NCI-H1694 (cell line): ENCODE data around the gene STAU1.
A peak's percentile ranks its signal among the peaks of the same experiment; 100 is the strongest.
"Not testable (repeated sequence)": the region's sequence is repeated elsewhere in the genome, so short reads cannot be mapped to it uniquely, and the experiment has no call there.

Experiments
- DNase-seq: peaks from one replicate; lab custom pipeline; 2025; lab: John Stamatoyannopoulos, UW

The STAU1 gene, protein sequence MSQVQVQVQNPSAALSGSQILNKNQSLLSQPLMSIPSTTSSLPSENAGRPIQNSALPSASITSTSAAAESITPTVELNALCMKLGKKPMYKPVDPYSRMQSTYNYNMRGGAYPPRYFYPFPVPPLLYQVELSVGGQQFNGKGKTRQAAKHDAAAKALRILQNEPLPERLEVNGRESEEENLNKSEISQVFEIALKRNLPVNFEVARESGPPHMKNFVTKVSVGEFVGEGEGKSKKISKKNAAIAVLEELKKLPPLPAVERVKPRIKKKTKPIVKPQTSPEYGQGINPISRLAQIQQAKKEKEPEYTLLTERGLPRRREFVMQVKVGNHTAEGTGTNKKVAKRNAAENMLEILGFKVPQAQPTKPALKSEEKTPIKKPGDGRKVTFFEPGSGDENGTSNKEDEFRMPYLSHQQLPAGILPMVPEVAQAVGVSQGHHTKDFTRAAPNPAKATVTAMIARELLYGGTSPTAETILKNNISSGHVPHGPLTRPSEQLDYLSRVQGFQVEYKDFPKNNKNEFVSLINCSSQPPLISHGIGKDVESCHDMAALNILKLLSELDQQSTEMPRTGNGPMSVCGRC

GRCh38 chr20:49187851-49188641, at the start of gene STAU1:
TSS of gene STAU1 (minus strand) at chr20:49188334. CDS start at chr20:49166201, 22,133 bp downstream.
- DNase-seq: peak; percentile 72

DNA sequence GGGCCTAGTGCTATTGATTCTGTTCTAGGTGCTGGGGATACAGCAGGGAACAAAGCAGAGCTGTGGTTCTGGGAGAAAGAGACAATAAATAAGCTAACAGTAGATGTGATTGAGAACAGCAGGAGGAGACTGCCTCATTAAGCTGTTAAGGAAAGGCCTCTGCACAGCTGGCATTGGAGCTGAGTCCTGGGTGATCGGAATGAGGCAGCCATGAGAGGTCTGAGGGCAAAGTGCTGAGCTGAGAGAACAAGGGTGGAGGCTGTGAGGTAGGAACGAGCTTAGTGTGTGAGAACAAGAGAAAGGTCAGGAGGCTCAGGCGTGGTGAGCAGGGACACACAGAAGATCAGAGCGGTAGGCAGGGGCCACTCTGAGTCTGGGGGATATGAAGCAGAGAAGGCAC, 49.4 kb upstream of the STAU1 start:
- peak; percentile 3 for DNase-seq

DNA sequence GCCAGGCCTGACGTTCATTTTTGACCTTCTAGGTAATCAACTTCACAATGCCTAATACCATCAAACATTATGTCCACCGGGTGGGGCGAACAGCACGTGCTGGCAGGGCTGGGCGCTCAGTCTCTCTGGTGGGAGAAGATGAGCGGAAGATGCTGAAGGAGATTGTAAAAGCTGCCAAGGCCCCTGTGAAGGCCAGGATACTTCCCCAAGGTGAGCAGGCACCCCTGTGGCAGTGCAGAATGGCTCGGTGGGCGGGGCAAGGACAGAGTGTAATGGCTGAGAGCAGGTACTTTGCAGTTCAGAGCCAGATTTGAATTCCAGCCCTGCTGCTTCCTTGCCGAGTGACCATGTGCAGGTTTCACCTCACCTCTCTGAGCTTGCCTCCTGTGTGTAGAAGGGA, 48.2 kb upstream of the STAU1 start:
- DNase-seq: no peak

GRCh38 chr20:49234831-49235230, 46.7 kb upstream of the STAU1 start:
- no peak for DNase-seq

DNA sequence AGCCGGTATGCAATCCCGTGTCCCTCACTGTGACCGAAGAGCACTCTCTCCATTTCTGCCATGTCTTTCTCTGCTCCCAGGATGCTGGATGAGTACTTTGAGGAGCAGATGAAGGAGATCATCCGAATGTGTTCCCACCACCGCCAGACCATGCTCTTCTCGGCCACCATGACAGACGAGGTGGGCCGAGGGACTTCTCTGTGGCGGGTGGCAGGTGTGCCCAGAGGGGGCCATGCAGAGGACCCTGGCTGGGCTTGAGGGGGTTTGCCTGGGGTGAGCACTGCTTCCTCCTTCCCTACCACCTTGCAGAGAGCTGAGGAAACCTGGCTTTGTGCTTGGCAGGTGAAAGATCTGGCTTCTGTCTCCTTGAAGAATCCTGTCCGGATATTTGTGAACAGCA, 45.1 kb upstream of the STAU1 start:
- no peak for DNase-seq

DNA sequence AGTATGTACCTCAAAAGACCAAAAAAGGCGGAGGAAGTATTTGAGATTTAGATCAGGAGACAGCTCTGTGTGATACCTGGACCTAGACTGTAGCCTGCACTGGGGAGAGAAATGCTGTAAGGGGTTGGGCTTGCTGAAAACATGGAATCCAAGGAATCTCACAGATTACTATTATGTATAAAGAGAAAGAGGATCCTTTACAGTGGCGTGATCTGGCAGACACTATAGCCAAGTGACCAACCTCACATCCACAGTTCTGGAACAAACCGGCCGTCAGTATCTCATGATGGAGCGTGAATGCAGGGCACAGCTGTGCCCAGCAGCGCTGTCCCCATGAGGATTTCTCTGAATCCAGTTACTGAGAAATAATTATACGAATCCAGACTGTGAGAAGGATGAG, 43.3 kb upstream of the STAU1 start:
- no peak for DNase-seq

- peak; percentile 24 for DNase-seq
Measured at GRCh38 chr20:49230561-49231133, 42.5 kb upstream of the STAU1 start.

DNA sequence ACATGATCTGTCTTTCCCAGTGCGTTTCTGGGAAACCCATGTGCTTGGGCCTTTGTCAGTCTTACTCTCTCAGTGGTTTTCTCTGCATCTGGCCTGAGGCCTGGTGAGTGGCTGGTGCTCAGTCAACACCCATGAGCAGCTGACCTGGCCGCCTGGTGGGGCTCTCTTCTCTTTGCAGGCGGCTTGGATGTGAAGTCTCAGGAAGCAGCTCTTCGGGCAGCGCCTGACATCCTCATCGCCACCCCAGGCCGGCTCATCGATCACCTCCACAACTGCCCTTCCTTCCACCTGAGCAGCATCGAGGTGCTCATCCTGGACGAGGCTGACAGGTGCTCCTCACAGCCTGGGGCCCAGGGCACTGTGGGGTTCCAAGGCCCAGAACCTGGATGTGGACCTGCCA, 41.9 kb upstream of the STAU1 start:
- DNase-seq: no peak

GRCh38 chr20:49229381-49229780, 41.2 kb upstream of the STAU1 start:
- DNase-seq: no peak

DNA sequence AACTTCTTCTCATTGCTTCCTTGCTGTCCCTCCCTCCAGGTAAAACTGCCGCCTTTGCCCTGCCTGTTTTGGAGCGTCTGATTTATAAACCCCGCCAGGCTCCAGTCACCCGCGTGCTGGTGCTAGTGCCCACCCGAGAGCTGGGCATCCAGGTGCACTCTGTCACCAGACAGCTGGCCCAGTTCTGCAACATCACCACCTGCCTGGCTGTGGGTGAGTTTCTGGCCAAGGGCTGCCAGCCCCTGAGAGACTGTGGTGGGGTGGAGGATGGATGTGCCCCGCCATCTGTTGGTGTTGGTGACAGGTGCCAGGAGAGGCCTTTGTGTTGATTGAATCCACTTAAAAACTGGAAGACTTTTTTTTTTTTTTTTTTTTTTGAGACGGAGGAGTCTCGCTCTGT, 40.5 kb upstream of the STAU1 start:
- peak; percentile 76 for DNase-seq

- DNase-seq: no peak
Measured at GRCh38 chr20:49225896-49226295, 37.8 kb upstream of the STAU1 start.

GRCh38 chr20:49219924-49220831, 32.0 kb upstream of the STAU1 start:
- no peak for DNase-seq

GRCh38 chr20:49219091-49219923, 31.2 kb upstream of the STAU1 start, which contains the start of gene DDX27:
TSS of gene DDX27 (plus strand) at chr20:49219416. CDS start at chr20:49219449, 33 bp downstream.
- peak; percentile 93 for DNase-seq

DNA sequence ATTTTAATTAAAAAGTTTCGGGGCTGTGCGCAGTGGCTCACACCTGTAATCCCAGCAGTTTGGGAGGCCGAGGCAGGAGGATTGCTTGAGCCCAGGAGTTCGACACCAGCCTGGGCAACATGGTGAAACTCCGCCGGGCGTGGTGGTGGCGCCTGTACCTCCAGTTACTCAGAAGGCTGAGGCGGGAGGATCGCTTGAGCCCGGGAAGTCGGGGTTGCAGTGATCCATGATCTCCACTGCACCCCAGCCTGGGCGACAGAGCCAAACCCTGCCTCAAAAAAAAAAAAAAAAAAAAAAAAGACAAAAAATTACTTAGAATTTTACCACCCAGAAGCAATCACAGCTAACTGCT, 30.6 kb upstream of the STAU1 start:
- not testable (repeated sequence) for DNase-seq

DNA sequence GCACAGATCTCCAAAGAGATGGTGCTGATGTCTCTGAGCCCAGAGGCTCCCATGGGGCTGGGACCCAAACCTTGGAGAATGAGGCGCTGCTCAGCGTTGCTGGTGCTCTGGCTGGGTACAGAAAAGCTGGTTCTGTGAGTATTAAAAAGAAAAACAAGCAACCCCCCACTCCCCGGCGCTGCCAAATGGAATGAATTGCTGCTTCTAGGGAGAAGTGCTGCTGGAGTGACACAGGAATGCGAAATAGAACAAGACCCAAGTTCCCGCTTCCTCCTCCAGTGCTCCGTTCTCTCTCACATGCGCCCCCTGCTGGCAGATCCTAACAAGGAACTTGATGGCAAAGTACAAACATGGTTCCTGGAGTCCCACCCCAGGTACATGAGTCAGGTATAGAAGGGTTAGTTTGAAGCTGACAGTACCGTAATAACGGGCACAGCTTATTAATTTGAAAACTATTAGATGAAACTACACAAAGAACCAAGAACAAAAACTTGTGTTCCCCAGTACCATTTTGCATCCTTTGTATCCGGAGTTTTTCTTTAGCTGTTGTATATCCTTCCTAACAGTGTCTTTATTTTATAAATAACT, 29.0 kb upstream of the STAU1 start:
- DNase-seq: peak; percentile 78

DNA sequence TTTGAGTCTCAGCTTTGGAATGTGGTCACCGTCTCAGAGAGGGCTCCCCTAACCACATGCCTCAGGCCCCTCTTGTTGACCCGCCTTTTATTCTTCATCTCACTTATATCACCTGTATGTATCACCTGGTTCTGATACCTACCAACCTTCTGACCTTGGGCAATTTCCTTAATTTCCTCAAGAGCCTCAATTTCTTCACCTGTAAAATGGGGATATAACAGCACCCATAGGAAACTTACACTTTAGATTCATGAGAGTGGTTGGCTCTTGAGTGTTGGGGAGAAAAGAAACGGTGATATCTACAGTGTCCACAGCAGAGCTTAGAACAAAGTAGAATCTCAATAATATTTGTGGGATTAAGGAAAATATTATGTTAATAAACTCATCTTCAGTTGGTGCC, 27.1 kb upstream of the STAU1 start:
- no peak for DNase-seq

DNA sequence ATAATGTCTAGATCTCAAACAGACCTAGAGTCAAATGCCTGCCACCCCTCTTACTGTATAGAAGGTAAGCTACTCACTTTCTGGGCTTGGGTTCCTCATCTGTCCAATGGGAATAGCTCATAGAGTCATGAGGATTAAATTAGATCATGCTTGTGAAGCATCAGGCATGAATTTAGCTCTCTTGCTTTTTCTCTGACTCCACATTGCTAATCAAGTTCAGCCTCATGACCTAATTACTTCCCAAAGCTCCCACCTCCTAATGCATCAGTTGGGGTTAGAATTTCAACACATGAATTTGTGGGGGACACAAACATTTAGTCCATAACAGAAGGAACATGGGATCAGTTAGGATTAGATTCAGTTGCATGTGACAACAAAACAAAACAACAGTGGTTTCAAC, 26.4 kb upstream of the STAU1 start:
- DNase-seq: no peak

- no peak for DNase-seq
Measured at GRCh38 chr20:49210757-49211110, 22.6 kb upstream of the STAU1 start.

DNA sequence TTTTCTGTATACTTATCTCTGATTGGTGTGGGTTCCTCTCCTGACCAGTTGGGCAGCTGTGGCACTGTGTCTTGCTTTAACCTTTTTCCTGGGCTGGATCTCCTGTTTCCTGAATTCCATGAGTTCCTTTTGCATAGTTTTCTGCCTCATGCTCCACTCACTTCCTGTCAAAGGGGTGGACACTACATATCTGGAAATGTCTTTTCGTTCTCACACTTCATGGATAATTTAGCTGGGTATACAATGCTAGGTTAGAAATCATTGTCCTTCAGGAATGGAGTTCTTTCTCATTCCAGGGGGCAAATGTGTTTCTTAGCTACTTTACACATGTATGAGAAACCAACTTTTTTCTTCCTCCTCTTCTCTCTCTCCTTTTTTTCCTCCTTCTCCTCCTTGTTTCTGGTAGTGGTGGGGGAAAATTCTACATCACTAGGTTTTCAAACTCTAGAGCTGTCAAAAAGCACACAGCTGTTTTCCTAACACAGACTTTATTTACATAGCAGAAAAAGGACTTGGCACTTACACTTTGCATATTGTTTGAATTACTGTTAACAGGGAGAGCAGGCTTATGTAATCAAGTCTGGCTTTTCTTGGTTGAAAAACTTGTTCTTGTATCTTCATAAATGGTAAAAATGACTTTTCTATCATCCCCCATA, 22.1 kb upstream of the STAU1 start:
- DNase-seq: no peak

- no peak for DNase-seq
Measured at GRCh38 chr20:49207076-49207475, 18.9 kb upstream of the STAU1 start.
